GM18861 (cell line): ENCODE data around the gene LRP1B.
A peak's percentile ranks its signal among the peaks of the same experiment; 100 is the strongest.
"Not testable (repeated sequence)": the region's sequence is repeated elsewhere in the genome, so short reads cannot be mapped to it uniquely, and the experiment has no call there.

Source experiments
- ATAC-seq: cut with Tn5 transposase; IDR thresholded peaks from one replicate; pipeline ENCODE4 v1.9.1; 2021; ENCODE audit not compliant: unreplicated experiment

Gene LRP1B

DNA sequence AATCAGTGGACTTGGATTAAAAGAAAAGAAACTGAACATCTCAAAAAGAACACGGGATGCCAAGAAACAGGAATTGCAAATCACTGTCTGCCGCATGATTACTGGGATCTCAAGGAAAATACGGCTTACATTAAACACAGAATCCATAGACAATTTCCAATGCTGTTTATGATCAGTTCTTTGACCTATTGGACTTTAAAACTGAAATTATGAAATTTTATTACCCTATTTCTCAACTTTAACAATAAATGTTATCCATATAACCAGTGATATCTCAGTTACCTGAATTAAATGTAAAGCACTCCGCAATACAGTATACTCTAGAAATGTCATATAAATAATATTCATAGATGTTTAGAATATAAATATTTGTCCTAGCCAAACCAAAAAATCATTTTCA, 1793.8 kb downstream of the LRP1B start:
- no peak for ATAC-seq

DNA sequence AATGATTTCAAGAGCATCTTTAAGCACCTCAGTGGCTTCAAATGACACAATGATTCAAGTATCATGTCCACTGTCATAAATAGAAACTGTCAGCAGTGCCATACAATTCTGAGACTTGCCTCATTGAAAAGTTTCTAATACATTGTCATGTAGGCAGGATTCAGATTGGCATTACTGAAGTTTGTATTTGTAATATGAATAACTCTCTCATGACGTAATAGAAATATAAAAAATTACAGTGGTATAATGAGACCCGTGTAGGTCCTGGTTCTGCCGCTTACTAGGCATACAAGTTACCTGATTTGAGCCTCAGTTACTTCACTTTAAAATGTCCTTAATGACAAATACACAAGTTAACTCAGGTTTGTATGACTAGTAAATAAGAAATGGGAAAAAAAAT, 1814.5 kb downstream of the LRP1B start:
- ATAC-seq = no peak

DNA sequence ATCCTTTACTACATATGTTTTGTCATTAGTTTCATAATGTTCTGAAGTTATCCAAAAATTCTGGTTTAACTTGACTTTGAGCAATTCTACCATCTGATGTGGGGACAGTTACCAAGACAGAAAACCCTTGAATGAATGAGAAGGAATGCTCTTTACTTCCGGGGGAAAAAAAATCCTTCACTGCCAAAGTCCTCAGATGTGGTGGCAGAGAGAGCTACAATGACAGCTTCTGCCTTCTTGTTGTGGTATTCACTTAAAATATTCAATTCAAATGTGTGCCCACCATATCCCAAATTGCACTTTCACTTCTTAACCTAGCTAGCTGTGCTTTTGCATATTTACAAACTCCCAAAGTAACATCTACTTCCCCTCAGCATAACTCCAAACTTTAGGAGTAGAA, 1818.9 kb downstream of the LRP1B start:
- ATAC-seq = no peak

DNA sequence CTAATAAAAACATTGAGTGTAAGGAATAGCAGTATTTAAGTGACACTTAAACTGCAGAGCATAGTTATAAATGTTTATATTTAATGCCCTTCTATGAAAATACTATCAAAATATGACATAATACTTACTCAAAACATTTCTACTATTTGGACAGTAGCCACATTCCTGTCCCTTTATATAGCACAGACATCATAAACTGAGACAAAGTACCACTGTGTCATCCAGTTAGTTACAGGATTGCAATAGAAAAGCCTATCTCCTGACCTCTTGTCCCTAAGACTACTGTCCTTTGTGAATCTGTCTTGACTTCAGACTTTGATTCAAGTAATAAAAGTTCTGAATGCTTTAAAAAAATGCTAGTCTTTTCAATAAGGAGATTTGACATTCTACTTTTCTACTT, 1822.1 kb downstream of the LRP1B start:
- no peak for ATAC-seq

DNA sequence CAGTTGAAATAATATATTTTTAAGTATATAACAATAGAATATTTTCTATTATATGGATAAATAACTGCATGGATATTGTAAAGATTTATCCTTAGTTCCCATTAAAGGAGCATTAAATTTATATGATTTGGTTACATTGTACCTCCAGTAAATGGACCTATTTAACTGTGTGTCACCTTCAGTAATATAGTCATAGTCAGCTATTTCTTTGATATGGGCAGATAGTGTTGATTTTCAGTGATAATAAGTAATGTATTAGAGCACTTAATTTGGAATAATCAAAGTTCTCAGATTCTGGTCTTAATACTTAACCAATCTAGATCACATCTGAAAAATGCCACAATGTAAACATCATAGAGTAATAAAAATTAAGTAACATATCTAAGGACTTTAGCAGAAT, 1823.3 kb downstream of the LRP1B start:
- no peak for ATAC-seq

DNA sequence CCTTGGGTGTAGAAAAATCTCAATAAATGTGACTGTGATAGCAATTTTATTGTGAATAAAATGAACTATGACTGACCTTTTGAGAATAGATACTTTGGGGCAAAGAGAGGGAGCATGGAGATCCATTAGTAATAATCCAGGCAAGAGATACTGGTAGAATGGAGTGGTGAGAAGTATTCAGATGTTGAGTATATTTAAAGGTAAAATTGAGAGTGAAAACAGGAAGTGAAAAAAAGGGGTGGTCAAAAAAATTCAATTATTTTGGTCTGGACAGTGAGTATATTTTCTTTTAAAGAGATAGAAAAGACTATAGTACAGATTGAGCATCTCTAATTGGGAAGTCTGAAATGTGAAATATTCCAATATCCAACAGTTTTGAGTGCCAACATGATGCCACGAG, 1835.0 kb downstream of the LRP1B start:
- ATAC-seq = peak; percentile 60

DNA sequence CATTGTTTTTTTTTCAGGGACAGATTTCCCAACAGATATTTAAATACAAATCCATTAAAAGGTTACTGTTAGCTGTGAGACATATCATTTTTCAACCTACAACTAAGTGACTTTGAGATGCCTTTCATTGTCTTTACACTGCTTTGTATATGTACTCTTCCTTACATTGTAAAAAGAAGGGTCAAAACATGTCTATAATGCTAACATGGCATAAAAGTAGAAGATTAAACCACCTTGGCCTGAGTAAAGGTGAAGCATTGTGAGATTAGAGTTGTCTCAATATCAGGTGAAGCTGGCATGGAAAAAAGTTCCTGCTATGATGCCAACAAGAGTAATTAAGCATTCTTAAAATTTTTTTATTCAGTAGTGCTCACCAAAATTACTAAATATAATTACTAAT, 1842.1 kb downstream of the LRP1B start:
- ATAC-seq = no peak

DNA sequence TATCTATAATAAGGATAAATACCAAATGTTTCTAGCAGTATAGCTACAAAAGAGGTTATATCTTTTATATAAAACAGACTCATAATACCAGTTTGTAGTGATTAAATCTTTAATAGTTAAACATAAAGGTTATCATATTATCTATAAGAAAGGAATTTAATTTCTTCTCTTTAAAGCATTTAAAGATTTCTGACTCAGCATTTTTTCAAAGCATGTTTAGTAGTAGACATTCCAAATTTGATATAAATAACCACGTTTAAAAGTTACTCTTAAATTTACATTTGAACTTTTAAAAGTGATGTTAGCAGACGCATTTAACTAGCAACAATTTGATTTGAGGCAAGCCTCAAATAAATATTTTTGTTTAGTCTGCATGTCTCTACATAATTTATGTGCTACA, 1842.6 kb downstream of the LRP1B start:
- no peak for ATAC-seq

DNA sequence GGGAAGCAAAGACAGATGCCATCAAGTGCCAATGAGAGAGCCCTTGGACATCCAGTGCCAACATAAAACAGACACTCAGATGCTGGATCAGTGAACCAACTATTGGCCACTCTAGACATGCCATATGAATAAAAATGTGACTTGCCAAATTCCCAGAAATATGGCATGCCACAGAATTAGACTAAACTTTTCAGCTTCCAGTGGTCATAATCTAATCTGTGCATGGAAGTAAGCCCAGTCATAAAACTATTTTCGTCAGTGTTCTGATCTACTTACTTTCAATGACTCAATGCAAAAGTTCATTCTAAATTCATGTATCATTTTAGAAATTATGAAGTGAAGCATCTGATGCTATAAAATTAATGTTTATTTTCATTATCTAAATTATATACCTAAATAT, 1844.4 kb downstream of the LRP1B start:
- ATAC-seq = no peak

DNA sequence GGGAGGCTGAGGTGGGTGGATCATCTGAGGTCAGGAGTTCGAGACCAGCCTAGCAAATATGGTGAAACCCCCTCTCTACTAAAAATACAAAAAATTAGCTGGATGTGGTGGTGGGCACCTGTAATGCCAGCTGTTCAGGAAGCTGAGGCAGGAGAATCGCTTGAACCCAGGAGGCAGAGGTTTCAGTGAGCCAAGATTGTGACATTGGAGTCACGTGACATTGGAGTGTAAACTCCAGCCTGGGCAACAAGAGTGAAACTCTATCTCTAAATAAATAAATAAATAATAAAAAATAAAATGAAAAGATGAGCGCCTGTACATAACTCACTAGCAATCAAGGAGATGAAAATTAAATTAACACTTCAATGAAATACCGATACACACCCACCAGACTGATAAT, 1853.5 kb downstream of the LRP1B start:
- ATAC-seq = not testable (repeated sequence)

DNA sequence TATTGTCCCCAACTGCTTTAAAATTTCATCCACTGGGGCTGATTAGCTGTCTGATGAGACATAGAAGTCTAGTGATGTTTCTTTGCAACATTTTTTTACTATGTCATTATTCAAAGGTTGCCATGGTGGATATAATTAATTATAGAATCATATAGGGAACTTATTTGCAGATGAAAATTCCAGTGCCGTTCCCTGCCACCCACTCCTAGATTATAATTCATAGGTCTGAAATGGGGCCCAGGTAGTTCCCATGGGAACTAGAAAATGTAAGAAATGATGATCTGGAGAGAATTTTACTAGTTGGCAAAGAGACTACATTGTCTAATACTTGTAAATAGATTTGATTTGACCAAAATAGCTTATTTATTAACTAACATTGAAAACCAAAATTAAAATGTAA, 1854.2 kb downstream of the LRP1B start:
- ATAC-seq = no peak

DNA sequence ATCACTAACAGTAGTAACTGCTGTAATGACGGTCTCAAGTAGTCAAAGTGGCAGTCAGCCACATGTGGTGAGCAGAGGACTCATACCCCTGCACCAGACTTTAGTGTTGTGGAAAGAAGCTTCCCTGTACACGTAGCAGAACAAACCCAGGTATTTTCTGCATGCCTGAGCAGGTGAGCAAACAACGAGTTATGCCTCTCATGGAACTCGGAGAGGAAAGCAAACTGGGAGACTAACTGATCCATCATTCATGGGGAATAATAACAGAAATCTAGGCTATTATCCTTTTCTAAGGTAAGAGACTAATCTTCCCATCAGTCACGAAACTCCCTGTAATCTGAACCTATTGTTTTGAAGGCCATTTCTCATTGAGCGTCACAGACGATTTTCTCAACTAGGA, 1855.4 kb downstream of the LRP1B start:
- ATAC-seq = no peak

DNA sequence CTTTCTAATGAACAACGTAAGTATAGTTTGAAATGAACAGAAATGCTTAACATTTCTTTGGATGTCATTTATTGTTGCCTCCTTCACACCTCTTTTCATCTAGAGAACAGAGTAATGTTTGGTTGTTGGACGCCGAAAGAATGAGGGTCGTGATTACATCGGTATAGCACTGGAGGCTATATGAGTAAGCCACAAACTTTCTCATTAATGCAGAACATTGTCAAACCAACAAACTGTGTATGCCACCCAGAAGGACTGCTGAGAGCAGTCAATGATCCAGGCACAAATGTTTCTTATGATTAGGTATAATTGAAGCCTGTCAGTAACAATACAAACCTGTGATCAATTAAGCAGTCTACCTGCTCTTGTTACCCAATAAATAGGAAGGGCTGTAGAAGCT, 1855.9 kb downstream of the LRP1B start:
- no peak for ATAC-seq

DNA sequence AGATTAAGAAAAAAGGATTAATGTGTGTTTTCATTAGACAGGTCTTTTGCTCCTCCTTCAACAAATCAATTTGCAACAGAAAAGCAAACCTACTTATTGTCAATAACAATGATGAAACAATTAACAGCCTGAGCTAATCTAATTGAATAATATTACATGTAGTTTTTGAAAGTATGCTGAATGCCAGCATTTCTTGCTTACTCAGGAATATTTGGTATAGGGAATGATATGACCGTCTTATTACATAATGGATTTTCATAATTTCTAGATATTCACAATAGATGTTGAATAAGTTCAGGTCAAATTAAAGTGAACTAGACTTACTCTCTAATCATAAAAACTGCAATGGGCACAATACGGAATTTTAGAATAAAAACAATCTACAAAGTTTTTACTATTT, 1856.9 kb downstream of the LRP1B start:
- no peak for ATAC-seq

DNA sequence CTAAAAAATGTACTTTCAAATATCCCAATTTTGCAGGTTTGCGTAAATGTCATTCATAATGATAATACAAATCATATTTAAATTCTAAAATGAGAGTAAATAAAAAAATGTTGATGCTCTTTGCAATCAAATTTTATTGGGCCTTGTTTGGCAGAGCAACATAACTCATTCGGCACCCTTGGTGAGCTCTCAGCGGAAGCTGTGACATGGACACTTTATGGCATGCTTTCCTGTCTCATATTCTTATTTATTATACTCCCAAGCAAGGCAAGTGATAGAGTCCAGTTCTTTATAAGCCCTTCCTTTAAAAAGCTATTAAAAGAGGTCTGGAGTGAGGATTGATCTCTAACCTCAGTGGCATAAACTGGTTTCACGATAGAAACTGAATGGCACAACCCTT, 1857.4 kb downstream of the LRP1B start:
- no peak for ATAC-seq

DNA sequence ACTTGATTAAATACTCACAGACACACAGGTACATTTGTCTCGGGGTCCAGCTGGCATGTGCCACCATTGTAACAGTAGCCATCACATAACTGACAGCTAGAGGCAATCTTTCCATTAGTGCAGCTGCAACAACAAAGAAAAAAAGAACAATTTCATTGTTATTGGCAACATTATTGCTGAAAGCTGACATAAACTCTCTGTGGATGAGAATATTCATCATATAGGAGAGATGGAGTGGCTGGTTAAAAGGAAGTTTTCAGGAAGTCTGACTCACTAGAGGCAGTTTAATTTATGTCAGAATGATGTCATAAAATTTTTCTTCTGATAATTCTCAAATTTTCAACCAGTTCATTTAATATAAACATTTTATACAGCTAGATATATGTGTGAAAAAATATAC, 1860.6 kb downstream of the LRP1B start:
- ATAC-seq = no peak

DNA sequence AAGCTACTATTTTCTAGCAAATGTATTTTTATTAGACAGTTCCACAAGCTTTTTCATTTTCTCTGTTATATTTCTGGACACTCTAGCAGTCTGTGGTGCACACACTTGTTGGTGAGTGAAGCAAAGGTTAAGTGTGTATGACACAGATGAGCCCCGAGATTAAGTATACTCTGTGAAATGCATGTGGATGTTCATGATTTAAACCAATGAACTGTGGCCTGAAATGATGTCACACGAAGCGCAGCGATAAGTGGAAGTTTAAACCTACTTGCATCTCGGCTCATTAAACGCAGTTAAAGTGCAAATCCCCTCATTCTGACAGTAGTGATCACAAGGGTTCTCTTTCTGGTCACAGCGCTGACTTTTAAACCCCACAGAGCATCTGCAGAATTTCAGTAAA, 1861.8 kb downstream of the LRP1B start:
- no peak for ATAC-seq

DNA sequence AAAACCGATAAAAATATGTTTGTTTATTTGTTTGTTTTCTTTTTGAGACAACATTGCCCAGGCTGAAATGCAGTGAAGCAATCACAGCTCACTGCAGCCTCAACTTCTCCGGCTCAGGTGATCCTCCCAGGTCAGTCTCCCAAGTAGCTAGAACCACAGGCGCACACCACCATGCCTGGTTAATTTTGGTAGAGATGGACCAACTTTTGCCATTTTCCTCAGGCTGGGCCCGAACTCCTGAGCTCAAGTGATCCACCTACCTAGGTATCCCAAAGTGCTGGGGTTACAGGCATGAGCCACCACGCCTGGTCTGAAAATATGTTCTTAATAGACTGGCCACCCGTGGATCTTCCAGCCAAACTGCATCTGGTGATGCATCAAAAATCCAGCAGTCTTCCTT, 1867.9 kb downstream of the LRP1B start:
- ATAC-seq = no peak

DNA sequence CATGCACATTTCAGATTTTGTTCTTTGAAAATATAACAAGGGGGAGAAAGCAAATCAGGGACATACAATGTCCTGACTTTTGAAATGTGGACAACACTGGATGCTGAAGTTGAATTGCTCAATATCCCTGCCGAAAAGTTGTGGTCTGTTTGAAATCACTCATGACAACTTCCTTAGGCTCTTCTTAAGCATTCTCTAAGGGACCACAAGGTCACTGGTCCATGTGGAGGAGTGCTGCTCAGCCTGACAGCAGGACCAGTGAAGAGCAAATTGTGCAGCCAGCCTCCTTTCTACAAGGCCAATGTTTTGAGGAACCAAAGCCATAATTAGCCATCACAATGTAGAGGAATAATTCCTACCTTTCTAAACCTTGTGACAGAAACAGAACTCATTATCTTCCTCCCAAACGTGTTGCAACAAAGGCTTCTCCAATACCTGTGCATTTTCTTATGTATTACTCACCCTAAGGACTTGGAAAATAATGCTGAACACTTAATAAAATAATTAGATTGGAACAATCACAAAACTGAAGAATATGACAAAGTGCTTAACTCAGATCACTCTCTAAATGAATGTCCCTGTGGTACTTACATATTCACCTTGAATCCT, 1873.0 kb downstream of the LRP1B start:
- no peak for ATAC-seq

DNA sequence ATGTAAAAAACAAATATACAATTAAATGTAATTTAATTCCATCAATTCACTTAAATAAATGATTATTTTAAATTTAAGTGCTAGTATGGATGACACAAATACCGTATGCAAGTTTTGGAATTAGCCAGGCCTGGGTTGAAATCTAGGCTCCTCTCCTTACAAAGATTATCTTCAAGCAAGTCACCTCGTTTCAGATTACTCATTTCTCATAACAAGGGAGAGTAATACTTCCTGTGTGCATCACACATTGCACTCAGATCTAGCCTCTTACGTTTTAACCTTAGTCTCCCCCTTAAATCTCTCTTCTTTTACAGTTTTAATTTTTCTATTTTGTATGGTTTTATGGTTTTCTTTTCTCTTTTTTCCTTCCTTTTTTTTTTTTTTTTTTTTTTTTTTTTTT, 1874.7 kb downstream of the LRP1B start:
- ATAC-seq = no peak

DNA sequence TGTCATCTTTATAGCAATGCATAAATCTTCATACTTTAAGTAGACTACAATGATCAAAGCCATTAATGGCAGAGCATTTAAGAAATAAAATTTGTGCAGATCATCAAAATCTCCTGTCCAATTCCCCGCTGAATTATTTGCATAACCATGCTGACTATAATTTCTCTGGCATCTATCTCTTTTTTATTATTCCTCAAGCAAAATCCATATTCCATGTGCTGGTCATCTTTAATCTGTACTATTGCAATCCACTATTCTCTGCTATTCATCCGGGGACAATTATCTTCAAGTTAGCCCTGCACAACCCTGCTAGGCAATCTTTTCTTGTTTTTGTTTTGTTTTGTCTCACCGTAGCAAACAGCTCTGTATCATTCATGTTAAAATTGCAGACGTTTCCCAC, 1881.0 kb downstream of the LRP1B start:
- ATAC-seq = no peak

DNA sequence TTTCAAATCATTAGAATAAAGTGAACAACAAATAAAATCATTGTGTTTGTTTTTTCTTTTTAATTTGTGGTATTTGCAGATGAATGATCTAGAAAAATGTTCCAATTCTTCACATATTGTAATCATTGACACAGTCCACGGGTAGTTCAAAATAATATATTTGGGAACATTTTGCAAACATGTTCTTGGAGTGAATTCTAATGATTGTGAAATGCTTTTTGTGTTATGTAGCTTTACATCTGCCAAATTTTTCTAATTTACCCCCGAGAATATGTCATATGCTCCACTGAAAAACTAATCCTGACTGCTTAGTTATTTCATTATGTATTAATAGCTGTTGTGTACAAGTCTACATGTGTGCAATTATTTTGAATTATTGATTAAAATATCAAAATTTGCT, 1882.2 kb downstream of the LRP1B start:
- no peak for ATAC-seq

DNA sequence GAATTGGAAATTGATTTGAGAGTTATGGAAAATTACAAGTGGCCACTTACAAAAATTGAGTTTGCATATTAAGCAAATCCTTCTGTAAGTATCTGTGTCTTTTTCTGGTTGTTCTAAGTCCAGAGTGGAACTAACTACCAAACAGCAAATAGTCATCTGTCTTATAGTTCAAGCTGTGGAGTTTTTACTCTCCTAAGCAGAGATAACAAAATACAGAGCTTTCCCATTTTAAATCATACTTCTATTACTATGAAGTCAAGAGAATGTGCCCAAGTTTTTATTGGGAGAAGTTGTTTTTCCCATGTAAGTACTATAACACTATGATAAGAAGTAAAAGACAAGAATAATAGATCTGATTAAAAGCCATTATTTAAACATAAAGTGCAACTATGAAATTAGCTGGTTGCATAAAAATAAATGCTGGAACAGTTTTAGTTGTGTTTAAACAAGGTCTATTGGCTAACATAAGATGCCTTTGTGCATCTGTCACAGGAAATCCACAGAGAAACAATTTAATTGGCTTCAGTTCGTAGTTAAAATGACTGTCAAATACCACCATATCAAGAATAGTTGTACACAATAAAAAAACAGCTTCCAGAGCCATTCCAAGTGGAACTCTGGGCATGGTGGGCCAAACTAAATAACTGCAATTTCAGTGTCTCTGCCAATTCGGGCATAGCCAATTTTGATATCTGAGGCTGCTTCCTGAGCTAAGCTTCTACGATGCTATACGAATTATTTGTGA, 1883.2 kb downstream of the LRP1B start:
- no peak for ATAC-seq
